ENCODE results near the gene PTGDS.

The PTGDS gene

GRCh38 chr9:136971746-136972145 lies 5.6 kb upstream of the PTGDS start:
- no peaks in the 10 kb centered on the region for H3K27me3 Mint-ChIP-seq
- H3K27ac Mint-ChIP-seq = no peak overlapping the region
- H3K4me1 Mint-ChIP-seq (ENCODE audit: low read depth) = peaks cover 13% of the 10 kb centered on the region
- no peak overlapping the region for H3K4me3 Mint-ChIP-seq
- H3K9me3 Mint-ChIP-seq (ENCODE audit: low read depth) = no peaks in the 10 kb centered on the region
- no peaks in the 10 kb centered on the region for H3K36me3 Mint-ChIP-seq

GRCh38 chr9:136972335-136972734 lies 5.0 kb upstream of the PTGDS start:
- H3K9me3 Mint-ChIP-seq (ENCODE audit: low read depth) = no peaks in the 10 kb centered on the region
- H3K36me3 Mint-ChIP-seq = no peaks in the 10 kb centered on the region
- H3K4me1 Mint-ChIP-seq (ENCODE audit: low read depth) = peaks cover 13% of the 10 kb centered on the region
- no peak overlapping the region for H3K27ac Mint-ChIP-seq
- H3K27me3 Mint-ChIP-seq = no peaks in the 10 kb centered on the region
- H3K4me3 Mint-ChIP-seq = no peak overlapping the region

- Mint-ChIP-seq H3K9me3 (ENCODE audit: low read depth) (no peaks in the 10 kb centered on the region), H3K27ac (no peak overlapping the region), H3K4me1 (ENCODE audit: low read depth) (peaks cover 13% of the 10 kb centered on the region), H3K4me3 (no peak overlapping the region), H3K27me3 (no peaks in the 10 kb centered on the region), H3K36me3 (no peaks in the 10 kb centered on the region)
Observed at GRCh38 chr9:136972743-136973142, 4.6 kb upstream of the PTGDS start.

GRCh38 chr9:136973618-136974617 lies 3.4 kb upstream of the PTGDS start:
- Mint-ChIP-seq H3K27me3 (no peaks in the 10 kb centered on the region), H3K9me3 (ENCODE audit: low read depth) (no peaks in the 10 kb centered on the region), H3K36me3 (no peaks in the 10 kb centered on the region), H3K4me3 (no peak overlapping the region), H3K27ac (no peak overlapping the region), H3K4me1 (ENCODE audit: low read depth) (peaks cover 13% of the 10 kb centered on the region)

DNA sequence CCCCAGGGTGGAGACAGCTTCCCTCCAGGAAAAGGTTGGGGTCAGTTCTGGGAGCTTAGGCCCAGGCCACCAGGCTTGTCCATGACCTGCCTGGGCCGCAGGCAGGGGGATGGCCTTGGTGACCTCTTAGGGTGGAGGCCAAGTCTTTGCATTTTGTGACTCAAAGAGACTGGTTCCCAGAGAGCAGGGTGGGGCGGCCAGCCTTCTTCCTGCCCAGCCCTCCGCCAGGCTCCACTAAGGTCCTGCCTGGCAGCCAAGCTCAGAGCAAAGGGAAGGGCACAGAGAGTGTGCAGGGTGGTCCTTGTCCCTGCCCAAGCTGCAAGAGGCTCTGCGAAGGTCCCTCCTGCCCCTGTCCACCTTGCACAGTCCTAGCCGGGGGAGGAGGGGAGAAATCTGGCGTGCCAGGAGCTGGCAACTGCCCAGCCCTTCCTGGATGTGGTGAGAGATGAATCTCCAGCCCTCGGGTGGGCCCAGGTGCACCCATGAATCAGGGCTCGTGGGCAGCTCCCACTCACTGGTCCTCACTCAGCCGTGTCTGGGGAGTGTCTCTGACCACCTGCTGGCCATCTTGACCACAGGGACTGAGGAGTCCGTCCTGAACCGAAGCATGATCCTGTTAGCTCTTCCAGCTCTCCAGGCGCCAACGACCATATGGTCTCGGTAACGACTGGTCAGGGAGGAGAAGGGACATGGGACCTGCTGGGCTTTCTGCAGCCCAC lies 2.3 kb upstream of the PTGDS start:
- no peaks in the 10 kb centered on the region for H3K27me3 Mint-ChIP-seq
- peak overlapping the region; percentile 9 for H3K4me3 Mint-ChIP-seq
- no peak overlapping the region for H3K27ac Mint-ChIP-seq
- H3K9me3 Mint-ChIP-seq (ENCODE audit: low read depth) = no peaks in the 10 kb centered on the region
- H3K4me1 Mint-ChIP-seq (ENCODE audit: low read depth) = peaks cover 13% of the 10 kb centered on the region
- no peaks in the 10 kb centered on the region for H3K36me3 Mint-ChIP-seq

GRCh38 chr9:136975644-136976043 lies 1.7 kb upstream of the PTGDS start:
- Mint-ChIP-seq H3K27ac (no peak overlapping the region), H3K9me3 (ENCODE audit: low read depth) (no peaks in the 10 kb centered on the region), H3K27me3 (peaks cover 2% of the 10 kb centered on the region), H3K4me1 (ENCODE audit: low read depth) (peaks cover 14% of the 10 kb centered on the region), H3K36me3 (no peaks in the 10 kb centered on the region), H3K4me3 (peak overlapping the region; percentile 9)

- Mint-ChIP-seq H3K4me3 (no peak overlapping the region), H3K27ac (no peak overlapping the region), H3K36me3 (no peaks in the 10 kb centered on the region), H3K4me1 (ENCODE audit: low read depth) (peaks cover 14% of the 10 kb centered on the region), H3K9me3 (ENCODE audit: low read depth) (no peaks in the 10 kb centered on the region), H3K27me3 (peaks cover 4% of the 10 kb centered on the region)
Observed at GRCh38 chr9:136977649-136978072, 357 bp downstream of the PTGDS start.

GRCh38 chr9:136978073-136978864 lies 965 bp downstream of the PTGDS start:
- H3K27me3 Mint-ChIP-seq = peaks cover 4% of the 10 kb centered on the region
- H3K4me3 Mint-ChIP-seq = no peak overlapping the region

GRCh38 chr9:136978865-136979544 lies 1.7 kb downstream of the PTGDS start:
- H3K27me3 Mint-ChIP-seq = peaks cover 7% of the 10 kb centered on the region
- no peak overlapping the region for H3K27ac Mint-ChIP-seq
- no peak overlapping the region for H3K4me3 Mint-ChIP-seq
- H3K36me3 Mint-ChIP-seq = no peaks in the 10 kb centered on the region
- peaks cover 17% of the 10 kb centered on the region for H3K4me1 Mint-ChIP-seq (ENCODE audit: low read depth)
- H3K9me3 Mint-ChIP-seq (ENCODE audit: low read depth) = no peaks in the 10 kb centered on the region

More at GRCh38 chr9:136978073-136978864, 965 bp downstream of the PTGDS start:
- H3K36me3 Mint-ChIP-seq = no peaks in the 10 kb centered on the region
- no peak overlapping the region for H3K27ac Mint-ChIP-seq
- H3K4me1 Mint-ChIP-seq (ENCODE audit: low read depth) = peaks cover 14% of the 10 kb centered on the region
- H3K9me3 Mint-ChIP-seq (ENCODE audit: low read depth) = no peaks in the 10 kb centered on the region

DNA sequence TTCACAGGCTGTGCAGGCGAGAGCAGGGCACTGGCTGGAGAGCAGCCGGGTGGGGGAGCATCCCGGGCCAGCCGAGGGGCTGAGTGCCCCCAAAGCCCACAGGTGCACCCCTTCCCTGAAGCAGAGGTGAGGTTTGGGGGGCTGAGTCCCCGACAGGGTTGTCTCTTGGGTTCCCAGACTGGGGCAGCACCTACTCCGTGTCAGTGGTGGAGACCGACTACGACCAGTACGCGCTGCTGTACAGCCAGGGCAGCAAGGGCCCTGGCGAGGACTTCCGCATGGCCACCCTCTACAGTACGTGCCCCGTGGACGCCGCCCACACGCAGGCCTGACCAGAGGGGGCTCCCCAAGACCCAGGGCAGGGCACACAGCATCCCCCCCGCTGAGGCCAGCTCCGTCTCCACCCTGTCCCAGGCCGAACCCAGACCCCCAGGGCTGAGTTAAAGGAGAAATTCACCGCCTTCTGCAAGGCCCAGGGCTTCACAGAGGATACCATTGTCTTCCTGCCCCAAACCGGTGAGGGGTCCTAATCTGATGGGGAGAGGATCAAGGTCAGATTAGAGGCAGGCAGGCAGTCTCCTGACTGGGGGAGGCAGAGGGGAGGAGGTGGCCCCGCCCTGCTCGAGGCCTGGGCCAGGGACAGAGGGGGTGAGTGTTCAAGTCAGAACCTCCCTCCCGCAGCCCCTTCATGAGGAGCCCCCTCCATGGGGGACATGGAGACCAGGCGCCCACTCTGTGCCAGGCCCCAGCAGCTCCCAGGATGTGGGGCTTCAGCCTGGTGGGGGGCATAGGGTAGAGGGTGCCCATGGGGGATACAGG lies 2.7 kb downstream of the PTGDS start:
- Mint-ChIP-seq H3K9me3 (ENCODE audit: low read depth) (no peaks in the 10 kb centered on the region), H3K27ac (no peak overlapping the region), H3K4me1 (ENCODE audit: low read depth) (peaks cover 15% of the 10 kb centered on the region), H3K27me3 (peaks cover 7% of the 10 kb centered on the region), H3K36me3 (no peaks in the 10 kb centered on the region), H3K4me3 (no peak overlapping the region)

- H3K27ac Mint-ChIP-seq = no peak overlapping the region
- H3K4me3 Mint-ChIP-seq = no peak overlapping the region
- H3K9me3 Mint-ChIP-seq (ENCODE audit: low read depth) = no peaks in the 10 kb centered on the region
- peaks cover 10% of the 10 kb centered on the region for H3K4me1 Mint-ChIP-seq (ENCODE audit: low read depth)
- H3K36me3 Mint-ChIP-seq = no peaks in the 10 kb centered on the region
- H3K27me3 Mint-ChIP-seq = peaks cover 7% of the 10 kb centered on the region
Observed at GRCh38 chr9:136980669-136981478, 3.6 kb downstream of the PTGDS start.

DNA sequence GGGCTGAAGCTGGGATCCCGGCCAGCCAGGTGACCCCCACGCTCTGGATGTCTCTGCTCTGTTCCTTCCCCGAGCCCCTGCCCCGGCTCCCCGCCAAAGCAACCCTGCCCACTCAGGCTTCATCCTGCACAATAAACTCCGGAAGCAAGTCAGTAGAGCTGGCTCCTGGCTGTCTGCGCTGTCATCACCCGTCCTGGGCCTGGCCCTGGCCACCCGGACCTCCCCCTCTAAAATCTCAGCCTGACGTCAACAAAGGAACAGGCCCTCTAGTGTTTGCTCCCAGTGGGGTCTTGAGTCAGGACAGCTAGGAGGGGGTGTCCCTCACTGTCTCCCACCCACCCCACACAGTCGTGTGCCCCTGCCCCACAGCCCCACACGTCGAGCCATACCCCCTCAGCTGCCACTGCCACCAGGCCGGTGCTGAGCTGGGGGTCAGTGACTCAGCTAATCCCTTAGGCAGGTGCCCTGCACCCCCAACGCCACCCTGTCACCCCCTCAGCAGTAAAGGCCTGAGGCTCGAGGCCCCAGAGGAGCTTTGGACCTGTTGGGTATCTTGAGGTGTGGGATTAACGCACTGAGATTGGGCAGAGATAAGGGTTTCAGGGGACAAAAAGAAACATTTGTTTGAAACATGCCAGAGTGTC lies 4.4 kb downstream of the PTGDS start:
- peaks cover 5% of the 10 kb centered on the region for H3K4me1 Mint-ChIP-seq (ENCODE audit: low read depth)
- H3K27me3 Mint-ChIP-seq = peaks cover 10% of the 10 kb centered on the region
- no peaks in the 10 kb centered on the region for H3K9me3 Mint-ChIP-seq (ENCODE audit: low read depth)
- no peak overlapping the region for H3K27ac Mint-ChIP-seq
- no peak overlapping the region for H3K4me3 Mint-ChIP-seq
- H3K36me3 Mint-ChIP-seq = no peaks in the 10 kb centered on the region
